Measurements from ENCODE around the gene EVL.

- TF ChIP-seq, protein P1, sequence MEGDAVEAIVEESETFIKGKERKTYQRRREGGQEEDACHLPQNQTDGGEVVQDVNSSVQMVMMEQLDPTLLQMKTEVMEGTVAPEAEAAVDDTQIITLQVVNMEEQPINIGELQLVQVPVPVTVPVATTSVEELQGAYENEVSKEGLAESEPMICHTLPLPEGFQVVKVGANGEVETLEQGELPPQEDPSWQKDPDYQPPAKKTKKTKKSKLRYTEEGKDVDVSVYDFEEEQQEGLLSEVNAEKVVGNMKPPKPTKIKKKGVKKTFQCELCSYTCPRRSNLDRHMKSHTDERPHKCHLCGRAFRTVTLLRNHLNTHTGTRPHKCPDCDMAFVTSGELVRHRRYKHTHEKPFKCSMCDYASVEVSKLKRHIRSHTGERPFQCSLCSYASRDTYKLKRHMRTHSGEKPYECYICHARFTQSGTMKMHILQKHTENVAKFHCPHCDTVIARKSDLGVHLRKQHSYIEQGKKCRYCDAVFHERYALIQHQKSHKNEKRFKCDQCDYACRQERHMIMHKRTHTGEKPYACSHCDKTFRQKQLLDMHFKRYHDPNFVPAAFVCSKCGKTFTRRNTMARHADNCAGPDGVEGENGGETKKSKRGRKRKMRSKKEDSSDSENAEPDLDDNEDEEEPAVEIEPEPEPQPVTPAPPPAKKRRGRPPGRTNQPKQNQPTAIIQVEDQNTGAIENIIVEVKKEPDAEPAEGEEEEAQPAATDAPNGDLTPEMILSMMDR (IDR thresholded peaks at IDR 0.05), result no peak
- TF ChIP-seq POLR2A (IDR thresholded peaks at IDR 0.05; ENCODE audit: low read length) (no peak), ZFP36 (IDR thresholded peaks at IDR 0.05; ENCODE audit: borderline replicate concordance, partially characterized antibody) (no peak), ZSCAN20 (CRISPR knock-in tag; IDR thresholded peaks at IDR 0.05) (no peak), HOXB13 (CRISPR knock-in tag; IDR thresholded peaks at IDR 0.05; ENCODE audit: low read depth) (no peak), HOXA7 (CRISPR knock-in tag; IDR thresholded peaks at IDR 0.05) (no peak), PBX3 (IDR thresholded peaks at IDR 0.05) (no peak)
- TF ChIP-seq, protein P2, sequence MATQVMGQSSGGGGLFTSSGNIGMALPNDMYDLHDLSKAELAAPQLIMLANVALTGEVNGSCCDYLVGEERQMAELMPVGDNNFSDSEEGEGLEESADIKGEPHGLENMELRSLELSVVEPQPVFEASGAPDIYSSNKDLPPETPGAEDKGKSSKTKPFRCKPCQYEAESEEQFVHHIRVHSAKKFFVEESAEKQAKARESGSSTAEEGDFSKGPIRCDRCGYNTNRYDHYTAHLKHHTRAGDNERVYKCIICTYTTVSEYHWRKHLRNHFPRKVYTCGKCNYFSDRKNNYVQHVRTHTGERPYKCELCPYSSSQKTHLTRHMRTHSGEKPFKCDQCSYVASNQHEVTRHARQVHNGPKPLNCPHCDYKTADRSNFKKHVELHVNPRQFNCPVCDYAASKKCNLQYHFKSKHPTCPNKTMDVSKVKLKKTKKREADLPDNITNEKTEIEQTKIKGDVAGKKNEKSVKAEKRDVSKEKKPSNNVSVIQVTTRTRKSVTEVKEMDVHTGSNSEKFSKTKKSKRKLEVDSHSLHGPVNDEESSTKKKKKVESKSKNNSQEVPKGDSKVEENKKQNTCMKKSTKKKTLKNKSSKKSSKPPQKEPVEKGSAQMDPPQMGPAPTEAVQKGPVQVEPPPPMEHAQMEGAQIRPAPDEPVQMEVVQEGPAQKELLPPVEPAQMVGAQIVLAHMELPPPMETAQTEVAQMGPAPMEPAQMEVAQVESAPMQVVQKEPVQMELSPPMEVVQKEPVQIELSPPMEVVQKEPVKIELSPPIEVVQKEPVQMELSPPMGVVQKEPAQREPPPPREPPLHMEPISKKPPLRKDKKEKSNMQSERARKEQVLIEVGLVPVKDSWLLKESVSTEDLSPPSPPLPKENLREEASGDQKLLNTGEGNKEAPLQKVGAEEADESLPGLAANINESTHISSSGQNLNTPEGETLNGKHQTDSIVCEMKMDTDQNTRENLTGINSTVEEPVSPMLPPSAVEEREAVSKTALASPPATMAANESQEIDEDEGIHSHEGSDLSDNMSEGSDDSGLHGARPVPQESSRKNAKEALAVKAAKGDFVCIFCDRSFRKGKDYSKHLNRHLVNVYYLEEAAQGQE (IDR thresholded peaks at IDR 0.05), result no peak
These were observed 36.1 kb upstream of the EVL start for GRCh38 chr14:100028990-100029677.
